ENCODE data around the gene ASPM. TPM values are rescaled to one million over a fixed set of nuclear protein-coding genes. Genes with fewer than 3 reads are reported as not detected.

Gene ASPM
- total and polyA plus RNA-seq, 4 donors: 0.17 to 45.3 (median 0.84) TPM

GRCh38 chr1:197093226-197093885, 53.1 kb downstream of the ASPM start:
- Histone ChIP-seq H3K36me3 (ENCODE audit: control insufficient read depth in 4 of 4, insufficient read depth in 3 of 4, low read depth in 1 of 4, low read length in 3 of 4) (no peaks in the 10 kb centered on the region), H3K9ac (ENCODE audit: low read depth in 1 of 2, low read length in 2 of 2) (no peak overlapping the region), H3K27ac (ENCODE audit: low read depth in 1 of 2, low read length in 2 of 2) (no peak overlapping the region), H3K4me1 (ENCODE audit: control insufficient read depth in 4 of 4, insufficient read depth in 4 of 4, low read length in 3 of 4) (no peaks in the 10 kb centered on the region), H3K4me3 (ENCODE audit: low read depth in 1 of 3, low read length in 3 of 3) (no peak overlapping the region), H3K9me3 (ENCODE audit: control insufficient read depth in 4 of 4, low read length in 3 of 4) (no peaks in the 10 kb centered on the region), H3K27me3 (ENCODE audit: control insufficient read depth in 4 of 4, insufficient read depth in 4 of 4, low read length in 3 of 4) (no peaks in the 10 kb centered on the region)
- DNase-seq (ENCODE audit: low spot score): no peak
- no peak for TF ChIP-seq SP1 (IDR thresholded peaks at IDR 0.05)
- TF ChIP-seq JUND (IDR thresholded peaks at IDR 0.05): no peak
- no peak for TF ChIP-seq MAX (IDR thresholded peaks at IDR 0.05)
- no peak for TF ChIP-seq GABPA (IDR thresholded peaks at IDR 0.05 in 1 of 2, conservative IDR thresholded peaks at IDR 0.05 in 1 of 2)
- TF ChIP-seq FOXA2 (IDR thresholded peaks at IDR 0.05): no peak
- no peak for TF ChIP-seq CTCF (IDR thresholded peaks at IDR 0.05; ENCODE audit: low read depth, low read length, missing input control)
- TF ChIP-seq RXRA (IDR thresholded peaks at IDR 0.05): no peak
- TF ChIP-seq RAD21 (IDR thresholded peaks at IDR 0.05): no peak
- no peak for TF ChIP-seq EGR1 (IDR thresholded peaks at IDR 0.05; ENCODE audit: low read depth in 2 of 2)
- no peak for TF ChIP-seq YY1 (IDR thresholded peaks at IDR 0.05)
- no peak for TF ChIP-seq HNF4A (conservative IDR thresholded peaks at IDR 0.05)
- TF ChIP-seq HNF4G (IDR thresholded peaks at IDR 0.05): no peak
- no peak for TF ChIP-seq ATF3 (IDR thresholded peaks at IDR 0.05)
- no peak for TF ChIP-seq FOXA1 (IDR thresholded peaks at IDR 0.05)
- WGBS: 96% methylated on average over 4 of the region's 4 CpGs

- Histone ChIP-seq H3K27ac (ENCODE audit: low read depth in 1 of 2, low read length in 2 of 2) (no peak overlapping the region), H3K9ac (ENCODE audit: low read depth in 1 of 2, low read length in 2 of 2) (no peak overlapping the region), H3K9me3 (ENCODE audit: control insufficient read depth in 4 of 4, low read length in 3 of 4) (no peaks in the 10 kb centered on the region), H3K4me1 (ENCODE audit: control insufficient read depth in 4 of 4, insufficient read depth in 4 of 4, low read length in 3 of 4) (no peaks in the 10 kb centered on the region), H3K36me3 (ENCODE audit: control insufficient read depth in 4 of 4, insufficient read depth in 3 of 4, low read depth in 1 of 4, low read length in 3 of 4) (no peaks in the 10 kb centered on the region), H3K27me3 (ENCODE audit: control insufficient read depth in 4 of 4, insufficient read depth in 4 of 4, low read length in 3 of 4) (no peaks in the 10 kb centered on the region), H3K4me3 (ENCODE audit: low read depth in 1 of 3, low read length in 3 of 3) (no peak overlapping the region)
- no peak for DNase-seq (ENCODE audit: low spot score)
- WGBS: 90% methylated on average over 1 of the region's 1 CpG
- TF ChIP-seq FOXA2 (IDR thresholded peaks at IDR 0.05) (no peak), YY1 (IDR thresholded peaks at IDR 0.05) (no peak), ZBTB33 (IDR thresholded peaks at IDR 0.05) (no peak), ATF3 (IDR thresholded peaks at IDR 0.05) (no peak), SP1 (IDR thresholded peaks at IDR 0.05) (no peak), HNF4A (conservative IDR thresholded peaks at IDR 0.05) (no peak), TAF1 (conservative IDR thresholded peaks at IDR 0.05) (no peak), NR2F2 (IDR thresholded peaks at IDR 0.05) (no peak), CTCF (IDR thresholded peaks at IDR 0.05; ENCODE audit: low read depth, low read length, missing input control) (no peak), REST (IDR thresholded peaks at IDR 0.05) (no peak), HNF4G (IDR thresholded peaks at IDR 0.05) (no peak), MAX (IDR thresholded peaks at IDR 0.05) (no peak), GABPA (IDR thresholded peaks at IDR 0.05 in 1 of 2, conservative IDR thresholded peaks at IDR 0.05 in 1 of 2) (no peak), RXRA (IDR thresholded peaks at IDR 0.05) (no peak), JUND (IDR thresholded peaks at IDR 0.05) (no peak), EGR1 (IDR thresholded peaks at IDR 0.05; ENCODE audit: low read depth in 2 of 2) (no peak), RAD21 (IDR thresholded peaks at IDR 0.05) (no peak), FOXA1 (IDR thresholded peaks at IDR 0.05) (no peak)
Observed at GRCh38 chr1:197092491-197093023, 53.9 kb downstream of the ASPM start.
